HG03196 (cell line): ENCODE measurements around the gene TCFL5.
"Not testable (repeated sequence)": the region's sequence is repeated elsewhere in the genome, so short reads cannot be mapped to it uniquely, and the experiment has no call there.

ENCODE experiments used
- ATAC-seq: cut with Tn5 transposase; IDR thresholded peaks from one replicate; pipeline ENCODE4 v1.9.1; 2021; ENCODE audit not compliant: unreplicated experiment

Gene TCFL5

GRCh38 chr20:62880935-62881661, 19.5 kb upstream of the TCFL5 start:
- no peak for ATAC-seq

- ATAC-seq: no peak
Observed at GRCh38 chr20:62880147-62880934, 18.7 kb upstream of the TCFL5 start.

- no peak for ATAC-seq
Observed at GRCh38 chr20:62879275-62880146, 17.9 kb upstream of the TCFL5 start.

GRCh38 chr20:62878244-62879038, 16.8 kb upstream of the TCFL5 start:
- ATAC-seq: no peak

GRCh38 chr20:62876902-62877816, 15.5 kb upstream of the TCFL5 start:
- no peak for ATAC-seq

GRCh38 chr20:62876501-62876901, 14.9 kb upstream of the TCFL5 start:
- no peak for ATAC-seq

GRCh38 chr20:62875419-62876361, 14.1 kb upstream of the TCFL5 start:
- ATAC-seq: no peak

GRCh38 chr20:62874964-62875344, 13.3 kb upstream of the TCFL5 start:
- no peak for ATAC-seq

GRCh38 chr20:62873681-62874031, 12.0 kb upstream of the TCFL5 start:
- ATAC-seq: not testable (repeated sequence)

GRCh38 chr20:62873280-62873679, 11.7 kb upstream of the TCFL5 start:
- no peak for ATAC-seq

GRCh38 chr20:62872862-62873261, 11.2 kb upstream of the TCFL5 start:
- ATAC-seq: no peak

- no peak for ATAC-seq
Observed at GRCh38 chr20:62872184-62872847, 10.7 kb upstream of the TCFL5 start.

GRCh38 chr20:62864207-62864606, 2.6 kb upstream of the TCFL5 start:
- no peak for ATAC-seq

GRCh38 chr20:62860924-62861691, 514 bp downstream of the TCFL5 start:
- peak; percentile 28 for ATAC-seq

- ATAC-seq: peak; percentile 3
Observed at GRCh38 chr20:62860391-62860923, 1.2 kb downstream of the TCFL5 start.

GRCh38 chr20:62859721-62860120, 1.9 kb downstream of the TCFL5 start:
- ATAC-seq: no peak
